ENCODE measurements around the gene CAPN9.

Gene CAPN9

DNA sequence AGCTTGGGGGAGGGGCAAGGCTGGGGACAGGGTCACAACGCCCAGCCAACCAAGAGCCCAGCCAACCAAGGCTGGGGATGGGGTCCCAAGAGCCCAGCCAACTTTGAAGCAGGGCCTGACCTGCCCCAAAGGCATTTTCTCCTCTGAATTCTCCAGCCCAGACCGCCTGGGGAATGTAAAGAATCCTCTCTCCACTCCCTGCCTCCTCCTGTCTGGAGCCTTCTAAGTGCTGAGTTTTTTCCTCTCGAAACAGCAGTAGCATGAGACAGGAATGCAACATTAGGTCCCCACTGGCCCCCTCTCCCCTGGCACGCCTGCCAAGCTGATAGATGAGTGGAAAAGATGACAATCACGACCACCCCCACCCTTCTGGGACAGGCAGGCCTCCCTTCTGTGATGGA, 104.1 kb downstream of the CAPN9 start:
- no peak for DNase-seq (ENCODE audit: low spot score)

All from globus pallidus (tissue), 1 donor.